ENCODE data around the gene KCNJ1.

Gene KCNJ1

DNA sequence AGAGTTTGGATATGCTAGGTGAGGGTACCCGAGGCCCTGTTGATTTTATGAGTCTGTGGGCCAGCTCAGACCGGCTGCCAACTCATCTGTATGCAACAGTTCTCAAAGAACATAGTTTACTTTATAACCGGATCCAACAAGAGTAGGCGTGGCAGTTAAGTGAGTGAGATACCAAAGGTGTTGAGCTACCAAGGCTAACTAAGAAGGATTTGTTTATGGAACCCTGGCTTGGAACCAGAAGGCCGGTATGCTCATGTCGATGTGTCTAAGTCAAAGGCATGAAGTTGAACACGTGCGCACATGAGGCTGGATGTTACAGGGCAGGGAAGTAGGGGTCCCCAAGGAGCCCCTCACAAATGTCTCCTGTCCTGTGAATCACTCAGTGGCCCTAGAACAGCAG lies at the start of gene KCNJ1:
Gene KCNJ1 (minus strand): TSS at position 20 of the 400 bp plus-strand sequence. CDS start 27,053 bp downstream, outside the sequence.
- no peak for DNase-seq

GRCh38 chr11:128916681-128917080 lies 49.6 kb upstream of the KCNJ1 start:
- DNase-seq = no peak

DNA sequence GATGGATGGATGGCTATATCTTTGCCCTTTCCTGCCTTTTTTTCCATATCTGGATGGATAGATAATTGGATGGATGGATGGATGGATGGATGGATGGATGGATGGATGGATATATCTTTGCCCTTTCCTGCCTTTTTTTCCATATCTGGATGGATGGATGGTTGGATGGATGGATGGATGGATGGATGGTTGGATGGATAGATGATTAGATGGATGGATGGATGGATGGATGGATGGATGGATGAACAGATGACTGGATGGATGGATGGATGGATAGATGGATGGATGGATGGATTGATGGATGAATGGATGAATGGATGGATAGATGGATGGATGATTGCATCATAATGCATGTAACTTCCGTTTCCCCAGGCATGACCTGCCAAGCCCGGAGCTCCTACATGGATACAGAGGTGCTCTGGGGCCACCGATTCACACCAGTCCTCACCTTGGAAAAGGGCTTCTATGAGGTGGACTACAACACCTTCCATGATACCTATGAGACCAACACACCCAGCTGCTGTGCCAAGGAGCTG lies 49.0 kb upstream of the KCNJ1 start:
- DNase-seq = no peak

DNA sequence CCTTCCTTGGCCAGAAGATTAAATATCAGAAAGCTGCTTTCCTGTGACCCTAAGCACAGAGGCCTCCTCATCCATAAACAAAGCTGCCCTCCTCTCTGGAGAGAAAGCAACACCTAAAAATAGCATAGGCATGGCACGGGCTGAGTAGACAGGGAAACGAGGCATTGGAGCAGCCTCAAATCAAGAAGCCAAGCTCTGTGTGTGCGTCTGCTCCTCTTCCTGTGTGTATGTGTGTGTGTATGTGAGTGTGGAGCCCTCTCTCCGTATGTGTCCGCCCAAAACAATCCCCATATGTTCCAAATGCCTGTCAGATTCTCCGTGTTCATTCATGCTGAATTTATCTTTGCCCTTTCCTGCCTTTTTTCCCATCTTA lies 48.0 kb upstream of the KCNJ1 start:
- no peak for DNase-seq

- DNase-seq = no peak
Measured at GRCh38 chr11:128914216-128915148, 47.4 kb upstream of the KCNJ1 start.

- DNase-seq = no peak
Measured at GRCh38 chr11:128913806-128914205, 46.7 kb upstream of the KCNJ1 start.

DNA sequence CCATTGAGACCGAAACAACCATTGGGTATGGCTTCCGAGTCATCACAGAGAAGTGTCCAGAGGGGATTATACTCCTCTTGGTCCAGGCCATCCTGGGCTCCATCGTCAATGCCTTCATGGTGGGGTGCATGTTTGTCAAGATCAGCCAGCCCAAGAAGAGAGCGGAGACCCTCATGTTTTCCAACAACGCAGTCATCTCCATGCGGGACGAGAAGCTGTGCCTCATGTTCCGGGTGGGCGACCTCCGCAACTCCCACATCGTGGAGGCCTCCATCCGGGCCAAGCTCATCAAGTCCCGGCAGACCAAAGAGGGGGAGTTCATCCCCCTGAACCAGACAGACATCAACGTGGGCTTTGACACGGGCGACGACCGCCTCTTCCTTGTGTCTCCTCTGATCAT lies 44.6 kb upstream of the KCNJ1 start:
- no peak for DNase-seq

DNA sequence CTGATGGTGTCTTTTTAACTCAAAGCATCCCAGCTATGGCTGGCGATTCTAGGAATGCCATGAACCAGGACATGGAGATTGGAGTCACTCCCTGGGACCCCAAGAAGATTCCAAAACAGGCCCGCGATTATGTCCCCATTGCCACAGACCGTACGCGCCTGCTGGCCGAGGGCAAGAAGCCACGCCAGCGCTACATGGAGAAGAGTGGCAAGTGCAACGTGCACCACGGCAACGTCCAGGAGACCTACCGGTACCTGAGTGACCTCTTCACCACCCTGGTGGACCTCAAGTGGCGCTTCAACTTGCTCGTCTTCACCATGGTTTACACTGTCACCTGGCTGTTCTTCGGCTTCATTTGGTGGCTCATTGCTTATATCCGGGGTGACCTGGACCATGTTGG lies 44.1 kb upstream of the KCNJ1 start:
- no peak for DNase-seq

DNA sequence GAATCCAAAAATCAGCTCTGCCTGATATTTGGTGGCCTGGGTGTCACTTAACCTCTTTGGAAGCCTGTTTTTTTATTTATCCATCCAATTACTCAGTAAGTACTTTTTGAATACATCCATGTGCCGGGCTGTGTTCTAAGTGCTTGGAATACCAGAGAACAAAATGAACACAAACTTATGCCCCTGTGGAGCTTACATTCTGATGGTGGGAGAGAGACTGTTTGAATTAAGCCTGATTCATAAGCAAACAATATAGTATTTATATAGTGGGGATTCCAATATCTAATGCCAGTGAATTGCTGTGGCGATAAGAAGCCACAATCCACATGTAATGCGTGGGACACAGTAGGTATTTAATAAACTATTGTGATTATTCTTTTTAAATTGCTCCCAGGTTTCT lies 43.5 kb upstream of the KCNJ1 start:
- no peak for DNase-seq

- DNase-seq = no peak
Measured at GRCh38 chr11:128909438-128910125, 42.5 kb upstream of the KCNJ1 start.

DNA sequence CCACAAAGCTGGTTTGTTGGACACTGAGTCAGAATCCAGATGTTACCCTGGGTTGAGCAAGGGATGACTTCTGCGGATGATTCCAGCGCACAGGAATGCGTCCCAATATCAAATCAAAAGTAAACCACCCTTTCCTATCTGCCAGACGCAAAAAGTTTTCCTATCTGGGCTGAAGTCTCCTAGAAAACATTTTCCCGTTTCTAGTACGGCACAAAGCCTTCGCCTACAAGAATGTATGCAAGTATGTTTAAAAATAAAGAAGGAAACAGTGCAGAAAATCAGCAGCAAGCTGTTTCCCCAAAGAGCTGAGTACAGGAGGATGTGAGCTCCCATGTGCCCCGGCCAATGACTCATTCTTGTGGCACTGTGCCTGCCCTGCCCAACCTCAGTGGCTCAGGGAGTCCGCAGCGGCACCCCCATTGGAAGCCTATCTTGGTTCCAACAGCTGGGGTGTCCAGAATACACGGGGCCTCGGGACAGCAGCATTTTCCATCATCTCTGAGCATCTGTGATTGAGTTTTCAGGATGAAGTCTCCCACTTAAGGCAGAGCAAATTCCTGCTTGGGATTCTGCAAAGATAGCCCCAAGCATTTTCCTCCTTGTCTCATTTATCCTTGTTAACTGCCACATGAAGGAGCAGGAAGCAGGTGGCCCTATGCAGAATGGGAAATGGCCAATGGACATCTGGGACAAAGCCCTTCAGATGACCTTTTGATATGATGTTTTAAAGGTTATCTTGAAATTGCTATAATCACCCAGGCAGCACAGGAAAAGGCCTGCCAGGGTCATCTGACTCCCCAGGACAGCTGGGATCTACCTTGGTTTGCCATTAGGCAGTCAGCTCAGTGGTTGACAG lies 41.5 kb upstream of the KCNJ1 start:
- peak; percentile 15 to 81 for DNase-seq

DNA sequence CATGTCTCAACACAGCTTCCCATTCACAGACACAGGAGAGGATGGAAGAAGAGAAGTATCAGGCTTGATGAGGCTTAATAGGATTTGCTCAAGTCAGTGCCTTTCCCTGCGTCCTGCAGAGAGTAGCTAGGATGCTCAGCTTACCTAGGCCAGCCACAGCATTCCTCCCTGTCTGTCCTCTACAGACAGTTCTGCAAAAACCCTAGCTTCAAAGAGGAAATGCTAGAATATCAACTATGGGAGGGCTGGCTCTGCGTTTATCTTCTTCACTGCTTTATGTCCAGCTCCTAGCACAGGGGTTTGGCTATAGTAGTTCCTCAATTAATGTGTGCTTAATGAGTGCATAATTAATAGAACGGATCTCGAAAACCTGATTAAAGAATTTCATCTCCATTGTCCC lies 40.5 kb upstream of the KCNJ1 start:
- DNase-seq = no peak

DNA sequence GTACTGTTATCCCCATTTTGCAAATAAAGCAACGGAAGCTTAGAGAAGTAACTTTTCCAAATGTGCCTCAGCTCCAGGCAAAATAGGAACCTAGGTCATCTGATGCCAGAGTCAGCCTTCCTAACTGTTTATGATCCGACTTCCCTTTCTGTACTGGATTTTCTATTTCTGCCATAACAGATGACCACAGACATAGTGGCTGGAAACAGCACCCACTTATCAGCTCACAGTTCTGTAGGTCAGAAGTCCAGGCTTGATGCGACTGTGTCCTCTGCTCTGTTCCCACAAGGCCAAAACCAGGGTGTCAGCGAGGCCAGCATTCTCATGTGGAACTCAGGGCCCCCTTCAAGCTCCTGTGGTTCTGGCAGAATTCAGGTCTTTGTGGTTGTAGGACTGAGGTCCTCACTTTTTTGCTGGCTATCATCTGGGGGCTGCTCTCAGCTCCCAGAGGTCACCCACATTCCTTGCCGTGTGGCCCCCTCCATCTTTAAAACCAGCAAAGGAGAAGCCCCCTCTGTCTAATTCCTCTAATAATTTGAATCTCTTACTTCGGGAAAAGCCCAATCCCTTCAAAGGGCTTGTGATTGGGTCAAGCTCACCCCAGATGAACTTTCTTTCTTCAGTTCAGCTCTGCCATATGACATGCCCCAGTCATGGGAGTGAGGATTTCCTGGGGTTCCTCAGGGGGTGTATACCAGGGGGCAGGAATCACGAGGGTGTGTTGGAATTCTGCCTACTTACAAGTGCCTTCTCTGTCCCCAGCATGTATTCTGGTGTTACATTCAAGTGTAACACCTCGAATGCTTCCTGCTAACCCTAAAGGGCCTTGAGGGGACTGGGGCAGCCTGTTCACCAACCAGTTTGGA lies 39.3 kb upstream of the KCNJ1 start:
- DNase-seq = no peak

DNA sequence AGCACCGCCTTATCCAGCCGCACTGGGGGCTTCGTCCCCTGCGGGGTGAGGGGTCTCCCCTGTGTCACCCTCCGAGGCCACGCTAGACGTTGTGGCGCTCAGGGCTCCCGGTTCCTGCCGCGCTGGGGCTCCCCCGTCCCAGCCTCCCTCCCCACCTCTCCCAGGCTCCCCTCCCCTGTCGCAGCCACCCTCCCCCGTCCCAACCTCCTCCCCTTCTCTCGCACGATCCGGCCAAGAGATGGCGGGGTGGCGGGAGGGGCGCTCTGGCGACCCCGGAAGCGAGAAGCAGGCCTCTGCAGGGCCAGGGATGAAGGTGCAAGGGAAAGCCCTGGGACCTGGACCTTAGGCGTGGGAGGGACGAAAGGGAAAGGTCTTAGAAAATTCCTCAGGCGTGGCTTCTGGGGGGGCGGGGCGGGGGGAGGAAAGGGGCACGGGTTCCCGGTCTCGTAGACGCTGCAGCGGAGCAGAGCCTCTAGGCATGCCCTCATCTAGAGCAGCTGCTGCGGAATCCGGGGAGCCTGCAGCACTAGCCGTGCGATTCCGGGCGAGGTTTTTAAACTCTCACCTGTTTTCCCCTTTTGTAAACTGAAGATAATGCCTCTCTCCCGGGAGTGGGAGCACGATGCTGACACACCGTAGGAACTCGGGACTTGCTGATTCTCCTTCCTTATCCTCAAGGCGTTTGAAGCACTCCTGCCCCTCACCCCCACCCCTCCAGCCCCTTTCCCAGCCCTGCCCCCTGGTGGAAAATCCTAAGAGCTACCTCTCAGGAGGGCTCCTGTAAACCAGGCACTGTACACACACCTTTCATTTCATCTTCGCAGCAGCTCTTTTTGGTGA lies 38.5 kb upstream of the KCNJ1 start:
- peak in 1 of 2 donors; percentile 40 for DNase-seq

- DNase-seq = no peak
Measured at GRCh38 chr11:128904656-128905344, 37.7 kb upstream of the KCNJ1 start.

GRCh38 chr11:128904303-128904655 lies 37.2 kb upstream of the KCNJ1 start:
- no peak for DNase-seq

GRCh38 chr11:128903248-128904061 lies 36.4 kb upstream of the KCNJ1 start:
- peak in 1 of 2 donors; percentile 36 for DNase-seq

- DNase-seq = no peak
Measured at GRCh38 chr11:128902515-128903066, 35.5 kb upstream of the KCNJ1 start.

All from bone marrow (tissue), 2 donors.